GM18502 (cell line): ENCODE data around the gene LRCH1.

Experiments
- ATAC-seq: cut with Tn5 transposase; IDR thresholded peaks from one replicate; pipeline ENCODE4 v1.9.1; 2021; ENCODE audit warnings: mild to moderate bottlenecking; ENCODE audit not compliant: unreplicated experiment, poor library complexity

Gene LRCH1

GRCh38 chr13:46561286-46561685 is 8.3 kb downstream of the LRCH1 start:
- no peak for ATAC-seq

DNA sequence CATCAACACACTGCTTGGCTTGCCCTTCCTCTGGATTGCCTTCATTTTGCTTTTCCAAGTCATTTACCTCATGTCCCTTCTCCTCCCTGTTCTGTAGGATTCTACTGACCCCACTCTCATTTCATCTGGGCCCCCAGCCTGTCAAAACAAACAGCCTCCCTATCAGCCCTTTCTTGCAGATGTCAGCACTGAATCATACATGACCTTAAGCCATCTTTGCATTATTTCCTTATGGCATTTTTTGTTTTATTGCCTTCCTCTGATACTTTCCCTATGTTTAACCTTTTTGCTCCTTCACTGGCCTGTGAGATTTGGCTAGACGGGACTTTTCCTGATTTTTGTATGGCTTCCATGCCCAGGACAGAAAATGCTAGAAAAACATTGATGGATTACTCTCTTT is 8.7 kb downstream of the LRCH1 start:
- no peak for ATAC-seq

DNA sequence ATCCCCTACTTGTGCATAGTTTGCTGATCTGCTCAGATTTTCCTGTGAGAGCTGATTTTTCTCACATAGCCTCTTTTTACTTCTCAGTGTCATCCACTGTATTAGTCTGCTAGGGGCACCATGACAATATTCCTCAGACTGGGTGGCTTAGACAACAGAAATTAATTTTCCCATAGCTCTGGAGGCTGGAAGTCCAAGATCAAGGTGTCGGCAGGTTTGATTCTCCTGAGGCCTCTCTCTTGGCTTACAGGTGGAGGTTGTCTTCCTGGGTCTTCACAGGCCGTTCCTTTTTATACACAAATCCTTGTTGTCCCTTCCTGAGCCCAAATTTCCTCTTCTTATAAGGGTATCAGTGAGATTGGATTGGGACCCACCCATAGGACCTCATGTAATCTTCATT is 9.2 kb downstream of the LRCH1 start:
- ATAC-seq, result no peak

DNA sequence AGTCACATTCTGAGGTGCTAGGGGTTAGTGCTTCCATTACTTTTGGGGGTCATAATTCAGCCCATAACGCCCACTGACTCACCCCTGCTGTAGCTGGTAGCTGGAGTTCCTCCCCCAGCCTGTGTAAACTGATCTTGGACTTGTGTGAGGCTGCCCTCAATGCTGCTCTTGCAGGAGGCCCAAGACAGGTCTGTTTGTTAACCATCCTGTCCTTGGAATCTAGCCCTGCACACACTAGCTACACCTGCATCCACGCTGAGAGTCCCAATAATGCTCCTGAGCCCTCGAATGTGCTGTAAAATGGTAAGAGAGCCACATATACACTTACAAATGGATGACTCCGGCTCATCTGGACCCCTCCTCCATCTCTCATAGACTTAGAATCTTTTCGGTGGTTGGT is 9.6 kb downstream of the LRCH1 start:
- ATAC-seq, result no peak

DNA sequence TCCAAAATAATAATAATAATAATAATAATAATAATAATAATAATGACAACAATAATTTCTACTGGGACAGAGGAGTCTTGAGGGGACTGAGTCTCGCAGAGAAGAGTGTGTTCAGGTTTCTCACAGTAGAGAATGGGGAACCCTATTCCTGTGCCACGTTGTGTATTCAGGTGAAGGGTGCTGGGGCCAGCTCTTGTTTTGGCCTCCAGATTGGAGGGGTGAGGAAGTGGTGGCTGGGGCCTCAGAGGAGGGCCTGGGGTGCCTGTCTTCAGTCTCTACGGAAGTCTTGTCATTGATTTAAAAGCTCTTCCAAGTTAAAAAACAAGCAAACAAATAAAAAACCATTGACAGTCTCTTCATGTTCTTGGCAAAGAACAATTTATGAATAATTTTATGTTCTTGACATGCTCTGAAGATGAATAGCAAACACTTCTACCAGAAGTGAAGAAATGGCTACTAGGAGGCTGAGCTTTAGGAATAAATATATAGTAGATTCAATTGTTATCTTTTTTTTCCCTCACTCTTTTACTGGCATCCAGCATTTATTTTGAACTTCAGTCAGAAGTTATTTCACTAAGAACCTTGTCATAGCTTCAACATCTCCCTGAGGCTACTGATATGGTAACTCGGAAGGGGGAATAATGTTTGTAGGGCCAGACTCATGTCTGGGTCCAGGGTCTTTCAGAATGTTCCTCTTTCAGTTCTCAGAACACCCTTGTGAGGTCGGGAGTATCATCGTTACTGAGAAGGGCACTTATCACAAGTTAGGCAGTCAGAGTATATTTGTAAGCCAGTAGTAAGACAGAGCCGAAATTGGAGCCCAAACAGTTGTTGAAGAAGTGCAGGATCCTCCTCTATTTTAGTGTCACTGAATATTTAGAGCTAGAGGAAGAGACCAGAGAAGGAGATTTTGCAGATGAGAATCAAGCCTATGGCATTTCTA is 13.1 kb downstream of the LRCH1 start:
- ATAC-seq, result peak; percentile 68

GRCh38 chr13:46567671-46568070 is 14.7 kb downstream of the LRCH1 start:
- no peak for ATAC-seq

GRCh38 chr13:46569456-46569855 is 16.5 kb downstream of the LRCH1 start:
- ATAC-seq, result no peak

- ATAC-seq, result no peak
Observed at GRCh38 chr13:46570273-46570672, 17.3 kb downstream of the LRCH1 start.

DNA sequence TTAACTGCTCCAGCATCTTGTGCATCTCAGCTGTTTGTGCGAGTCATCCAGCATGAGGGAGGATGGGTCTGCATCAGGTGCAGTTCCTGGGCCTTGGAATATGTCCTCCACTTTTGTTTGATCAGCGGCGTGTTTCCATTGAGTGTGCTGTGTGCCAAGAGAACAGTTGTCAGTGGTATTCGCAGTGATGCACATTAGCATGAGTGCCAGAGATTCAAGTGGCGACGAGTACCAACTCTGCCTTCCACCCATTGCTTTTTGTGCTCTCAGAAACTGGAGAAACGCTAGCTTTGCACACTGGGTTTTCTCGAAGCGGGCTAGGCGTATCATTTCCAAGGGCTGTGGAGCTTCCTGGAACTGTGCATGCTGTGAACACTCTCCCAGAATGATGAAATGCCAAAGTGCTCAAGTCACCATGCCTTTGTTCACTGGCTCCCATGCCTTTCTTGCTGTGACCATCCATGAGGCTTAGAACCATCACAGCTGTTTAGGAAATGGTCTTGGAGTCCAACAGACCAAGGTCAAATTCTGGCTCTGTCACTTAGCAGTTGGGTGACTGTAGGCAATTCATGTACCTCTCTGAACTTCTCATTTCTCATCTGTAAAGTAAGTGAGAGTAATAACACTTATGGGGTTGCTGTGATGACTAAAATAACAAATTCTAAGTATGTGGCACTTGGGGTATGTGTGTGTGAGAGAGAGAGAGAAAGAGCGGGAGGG is 18.4 kb downstream of the LRCH1 start:
- peak; percentile 66 for ATAC-seq

- ATAC-seq, result peak; percentile 3
Observed at GRCh38 chr13:46571909-46572595, 19.1 kb downstream of the LRCH1 start.

DNA sequence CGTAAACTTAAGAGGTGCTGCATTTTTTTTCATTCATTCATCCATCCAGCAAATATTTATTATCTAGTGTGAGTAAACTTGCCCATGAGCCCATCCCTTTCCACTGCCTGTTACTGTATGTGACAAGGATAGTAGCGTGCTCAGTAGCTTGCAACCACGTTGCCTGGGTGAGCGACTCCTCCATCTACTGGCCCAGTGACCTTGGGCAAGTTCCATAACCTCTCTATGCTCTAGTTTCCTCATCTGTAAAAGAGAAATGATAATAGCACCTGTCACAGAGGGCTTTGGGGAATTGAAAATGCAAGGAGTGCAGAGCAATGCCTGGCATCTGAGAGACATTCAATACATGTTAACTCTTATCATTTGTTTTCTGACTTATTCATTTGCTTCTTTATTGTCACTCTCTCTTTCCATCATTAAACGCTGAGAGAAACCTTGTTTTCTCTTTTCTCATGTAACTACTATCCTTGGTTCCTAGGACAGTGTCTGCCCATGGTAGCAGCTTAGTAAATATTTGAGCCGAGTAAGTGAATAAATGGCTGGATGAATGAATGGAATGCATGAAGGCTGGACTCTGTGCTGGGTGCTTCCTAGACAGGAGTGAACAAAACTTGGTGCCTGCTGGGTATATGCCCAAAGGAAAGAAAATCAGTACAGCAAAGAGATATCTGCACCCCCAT is 19.9 kb downstream of the LRCH1 start:
- ATAC-seq, result peak; percentile 32

GRCh38 chr13:46575301-46575771 is 22.4 kb downstream of the LRCH1 start:
- peak; percentile 35 for ATAC-seq

DNA sequence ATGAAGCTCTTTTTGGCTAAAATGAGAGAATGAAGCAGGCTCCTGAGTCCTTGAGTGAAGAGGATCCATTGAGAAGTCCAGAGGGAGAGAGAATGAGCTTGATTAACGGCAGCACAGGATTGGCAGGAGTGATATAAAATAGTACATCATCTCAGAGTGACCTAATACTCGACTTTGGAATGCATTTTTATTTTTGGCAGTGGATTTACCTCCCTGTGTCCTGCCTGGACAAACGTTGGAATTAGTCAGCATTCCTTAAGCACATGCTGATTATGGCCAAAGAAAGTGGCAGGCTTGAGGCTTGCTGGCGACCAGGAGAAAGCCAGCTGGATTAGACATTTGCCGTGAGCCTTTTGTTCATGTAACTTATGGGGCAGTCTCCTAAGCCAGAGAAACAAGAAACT is 22.9 kb downstream of the LRCH1 start:
- ATAC-seq, result no peak

- no peak for ATAC-seq
Observed at GRCh38 chr13:46576762-46577161, 23.8 kb downstream of the LRCH1 start.

DNA sequence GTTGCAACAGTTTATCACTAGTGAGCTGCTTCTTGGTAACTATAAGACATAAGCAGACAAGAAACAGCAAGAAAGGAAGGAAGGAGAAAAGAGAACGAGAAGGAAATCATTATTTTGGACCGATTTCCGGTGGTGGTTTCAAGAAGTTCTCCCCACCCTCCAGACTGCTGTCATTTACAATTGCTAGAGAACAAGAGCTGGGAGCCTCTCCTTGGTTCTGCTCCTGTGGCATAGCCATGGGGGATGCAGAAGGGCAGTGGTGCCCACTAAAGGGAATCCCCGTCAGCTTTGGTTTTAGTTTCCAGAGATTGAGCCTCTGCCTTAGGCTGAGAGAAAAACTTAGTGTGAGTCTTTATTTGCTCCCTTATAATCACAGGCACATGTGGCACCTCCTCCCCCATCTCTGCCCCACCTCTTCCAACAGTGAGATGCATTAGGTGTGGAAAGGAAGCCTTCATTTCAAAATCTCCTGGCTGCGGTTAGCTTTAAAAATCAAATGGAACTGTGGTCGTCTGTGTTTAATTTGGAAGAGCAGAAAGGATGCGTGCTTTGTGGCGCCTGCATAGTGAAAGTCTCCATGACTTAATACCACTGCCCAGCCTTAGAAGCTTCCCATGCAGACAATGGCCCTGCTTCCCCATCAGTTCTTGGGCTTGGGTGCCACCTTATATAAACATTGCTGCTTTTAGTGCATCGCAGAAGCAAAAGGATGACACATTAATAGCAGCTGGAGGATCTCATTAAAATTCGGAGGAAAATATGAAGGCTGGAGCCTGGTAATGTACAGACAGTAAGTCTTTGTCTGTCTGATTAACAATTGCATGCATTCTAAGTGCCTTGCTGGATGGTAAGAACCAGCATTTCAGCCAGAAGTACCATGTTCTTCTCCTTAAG is 25.0 kb downstream of the LRCH1 start:
- ATAC-seq, result peak; percentile 17

GRCh38 chr13:46578590-46578975 is 25.6 kb downstream of the LRCH1 start:
- ATAC-seq, result peak; percentile 58

DNA sequence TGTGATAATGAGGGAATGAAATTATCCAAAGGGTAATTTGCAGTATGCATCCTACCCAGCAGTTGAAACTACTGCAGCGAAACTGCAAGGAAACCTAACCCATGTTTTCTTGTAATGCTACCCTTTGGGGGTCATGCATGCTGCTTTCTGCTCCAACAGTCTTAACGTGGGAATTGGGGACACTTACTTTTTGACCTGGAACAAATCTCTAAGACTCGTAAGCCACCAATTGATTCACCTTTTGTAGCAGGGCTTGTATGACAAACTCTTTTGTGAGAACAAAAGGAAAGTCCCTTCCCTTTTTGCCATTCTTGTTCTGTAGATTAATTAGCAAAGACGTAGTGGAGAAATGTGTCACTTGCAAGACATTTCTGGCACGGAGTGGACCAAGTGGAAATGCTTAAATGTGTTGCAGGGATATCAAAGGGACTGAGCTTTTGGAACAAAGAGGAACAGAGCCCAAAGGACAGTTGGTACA is 27.4 kb downstream of the LRCH1 start:
- peak; percentile 33 for ATAC-seq

DNA sequence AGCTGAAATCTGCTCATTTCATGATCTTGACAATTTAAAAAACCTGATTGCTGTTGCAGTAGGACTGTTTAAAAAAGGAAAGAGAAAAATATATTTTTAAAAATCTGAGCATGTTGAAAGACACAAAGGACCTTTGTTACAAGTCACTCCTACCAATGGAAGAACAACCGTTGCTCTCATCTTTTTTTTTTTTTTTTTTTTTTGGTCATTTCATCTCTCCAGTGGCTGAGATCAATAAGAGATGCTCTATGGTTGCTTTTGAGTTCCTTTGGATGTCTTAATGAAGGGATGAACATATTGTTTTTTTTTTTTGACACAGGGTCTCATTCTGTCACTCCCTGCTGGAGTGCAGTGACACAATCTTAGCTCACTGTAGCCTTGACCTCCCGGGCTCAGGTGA is 29.2 kb downstream of the LRCH1 start:
- no peak for ATAC-seq
